Measurements from ENCODE around the gene CDK5RAP2.

- TF ChIP-seq CTCF (IDR thresholded peaks at IDR 0.05 in 4 of 5, conservative IDR thresholded peaks at IDR 0.05 in 1 of 5), result no peak
- TF ChIP-seq POLR2A (IDR thresholded peaks at IDR 0.05), result no peak
These were observed 42.0 kb upstream of the CDK5RAP2 start for GRCh38 chr9:120621941-120622340.
